Measurements from ENCODE around the gene ZHX3. TPM values are rescaled to one million over a fixed set of nuclear protein-coding genes. Genes with fewer than 3 reads are reported as not detected.

The ZHX3 gene
- total RNA-seq, 1 donor from 2014 or later, result 26.8 TPM

DNA sequence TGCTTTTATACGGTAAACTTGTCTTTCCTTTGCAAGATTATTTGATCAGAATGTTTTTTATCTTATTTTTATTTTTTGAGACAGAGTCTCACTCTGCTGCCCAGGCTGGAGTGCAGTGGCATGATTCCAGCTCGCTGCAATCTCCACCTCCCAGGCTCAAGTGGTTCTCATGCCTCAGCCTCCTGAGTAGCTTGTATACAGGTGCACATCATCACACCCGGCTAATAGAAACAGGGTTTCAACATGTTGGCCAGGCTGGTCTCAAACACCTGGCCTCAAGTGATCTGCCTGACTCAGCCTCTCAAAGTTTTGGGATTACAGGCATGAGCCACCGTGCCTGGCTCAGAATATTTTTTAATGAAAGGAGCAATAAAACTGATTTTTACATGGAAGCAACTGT is 14.2 kb upstream of the ZHX3 start:
- H3K27ac ChIP-seq, result no peak overlapping the region
- no peaks in the 10 kb centered on the region for H3K9me3 ChIP-seq
- no peaks in the 10 kb centered on the region for H3K36me3 ChIP-seq
- no peaks in the 10 kb centered on the region for H3K27me3 ChIP-seq
- no peak overlapping the region for H3K4me3 ChIP-seq
- DNase-seq (ENCODE audit: extremely low spot score in 2 of 2), result no peak
- intact Hi-C loops (cut with DNase I), result loop anchor here (10.0 kb wide), 1 partner anchor 347 kb away; no protein-coding TSS in a partner anchor
- peaks cover 15% of the 10 kb centered on the region for H3K4me1 ChIP-seq
- TF ChIP-seq POLR2AphosphoS5 (IDR thresholded peaks at IDR 0.05; ENCODE audit: insufficient read depth in 1 of 2, low read depth in 1 of 2), result no peak
- TF ChIP-seq POLR2A (IDR thresholded peaks at IDR 0.05), result no peak
- TF ChIP-seq, protein P1, sequence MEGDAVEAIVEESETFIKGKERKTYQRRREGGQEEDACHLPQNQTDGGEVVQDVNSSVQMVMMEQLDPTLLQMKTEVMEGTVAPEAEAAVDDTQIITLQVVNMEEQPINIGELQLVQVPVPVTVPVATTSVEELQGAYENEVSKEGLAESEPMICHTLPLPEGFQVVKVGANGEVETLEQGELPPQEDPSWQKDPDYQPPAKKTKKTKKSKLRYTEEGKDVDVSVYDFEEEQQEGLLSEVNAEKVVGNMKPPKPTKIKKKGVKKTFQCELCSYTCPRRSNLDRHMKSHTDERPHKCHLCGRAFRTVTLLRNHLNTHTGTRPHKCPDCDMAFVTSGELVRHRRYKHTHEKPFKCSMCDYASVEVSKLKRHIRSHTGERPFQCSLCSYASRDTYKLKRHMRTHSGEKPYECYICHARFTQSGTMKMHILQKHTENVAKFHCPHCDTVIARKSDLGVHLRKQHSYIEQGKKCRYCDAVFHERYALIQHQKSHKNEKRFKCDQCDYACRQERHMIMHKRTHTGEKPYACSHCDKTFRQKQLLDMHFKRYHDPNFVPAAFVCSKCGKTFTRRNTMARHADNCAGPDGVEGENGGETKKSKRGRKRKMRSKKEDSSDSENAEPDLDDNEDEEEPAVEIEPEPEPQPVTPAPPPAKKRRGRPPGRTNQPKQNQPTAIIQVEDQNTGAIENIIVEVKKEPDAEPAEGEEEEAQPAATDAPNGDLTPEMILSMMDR (IDR thresholded peaks at IDR 0.05), result no peak

GRCh38 chr20:41330941-41331340 is 13.4 kb upstream of the ZHX3 start:
- Histone ChIP-seq H3K36me3 (no peaks in the 10 kb centered on the region), H3K27ac (no peak overlapping the region), H3K27me3 (no peaks in the 10 kb centered on the region), H3K9me3 (no peaks in the 10 kb centered on the region), H3K4me3 (no peak overlapping the region), H3K4me1 (peaks cover 15% of the 10 kb centered on the region)
- intact Hi-C loops (cut with DNase I), result loop anchor here (10.0 kb wide), 1 partner anchor 346 kb away; no protein-coding TSS in a partner anchor
- TF ChIP-seq, protein P1 (IDR thresholded peaks at IDR 0.05), result no peak
- no peak for TF ChIP-seq POLR2A (IDR thresholded peaks at IDR 0.05)
- TF ChIP-seq POLR2AphosphoS5 (IDR thresholded peaks at IDR 0.05; ENCODE audit: insufficient read depth in 1 of 2, low read depth in 1 of 2), result no peak
- no peak for DNase-seq (ENCODE audit: extremely low spot score in 2 of 2)

GRCh38 chr20:41330343-41330720 is 12.8 kb upstream of the ZHX3 start:
- H3K27me3 ChIP-seq, result no peaks in the 10 kb centered on the region
- H3K4me1 ChIP-seq, result peaks cover 15% of the 10 kb centered on the region
- no peak overlapping the region for H3K4me3 ChIP-seq
- H3K36me3 ChIP-seq, result no peaks in the 10 kb centered on the region
- no peak for TF ChIP-seq POLR2AphosphoS5 (IDR thresholded peaks at IDR 0.05; ENCODE audit: insufficient read depth in 1 of 2, low read depth in 1 of 2)
- TF ChIP-seq, protein P1 (IDR thresholded peaks at IDR 0.05), result no peak
- no peak for TF ChIP-seq POLR2A (IDR thresholded peaks at IDR 0.05)
- peak overlapping the region; percentile 77 for H3K27ac ChIP-seq
- no peak for DNase-seq (ENCODE audit: extremely low spot score in 2 of 2)
- H3K9me3 ChIP-seq, result no peaks in the 10 kb centered on the region
- intact Hi-C loops (cut with DNase I), result loop anchor here (10.0 kb wide), 1 partner anchor 346 kb away; no protein-coding TSS in a partner anchor

DNA sequence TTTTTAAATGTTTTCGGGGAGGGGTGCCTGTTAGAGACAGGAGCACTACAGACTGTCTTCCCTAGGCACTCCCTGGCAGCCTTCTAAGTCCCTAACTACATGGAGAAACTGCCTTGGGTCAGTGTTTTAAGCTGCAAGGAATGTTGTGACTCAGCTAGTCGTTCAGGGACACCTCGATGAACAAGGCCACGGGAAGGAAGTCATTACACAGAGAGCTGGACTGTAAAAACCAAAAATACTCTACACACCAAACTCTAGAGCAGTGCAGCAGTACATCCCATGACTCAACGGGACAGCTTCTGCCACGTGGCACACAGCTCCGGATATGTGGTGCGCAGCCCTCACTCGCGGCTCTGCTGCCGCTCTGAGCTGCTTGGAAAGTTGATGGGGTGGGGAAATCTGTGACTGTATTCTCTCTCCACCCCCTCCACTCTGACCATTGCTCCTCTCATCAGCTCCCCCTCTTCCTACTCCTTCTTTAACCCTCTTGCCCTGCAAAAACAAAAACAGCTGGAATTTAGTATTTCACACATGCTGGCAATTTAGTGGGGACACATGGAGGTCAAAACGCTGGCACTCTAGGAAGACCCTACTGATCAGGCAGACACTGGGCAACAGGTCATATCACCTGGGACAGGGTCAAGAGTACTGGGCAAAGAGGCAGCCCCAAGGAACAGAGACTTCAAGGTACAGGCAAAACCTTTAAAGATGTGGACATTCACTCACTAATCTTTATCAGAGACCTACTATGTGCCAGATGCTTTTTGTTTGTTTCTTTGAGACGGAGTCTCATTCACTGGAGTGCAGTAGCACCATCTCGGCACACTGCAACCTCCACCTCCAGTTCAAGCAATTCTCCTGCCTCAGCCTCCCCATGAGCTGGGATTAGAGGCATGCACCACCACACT is 12.2 kb upstream of the ZHX3 start:
- TF ChIP-seq POLR2A (IDR thresholded peaks at IDR 0.05) (peak in 1 of 2 donors; percentile 3), POLR2AphosphoS5 (IDR thresholded peaks at IDR 0.05; ENCODE audit: insufficient read depth in 1 of 2, low read depth in 1 of 2) (peak; percentile 91 to 98)
- TF ChIP-seq, protein P1 (IDR thresholded peaks at IDR 0.05), result no peak
- H3K4me3 ChIP-seq, result no peak overlapping the region
- intact Hi-C loops (cut with DNase I), result loop anchor here (10.0 kb wide), 1 partner anchor 345 kb away; no protein-coding TSS in a partner anchor

DNA sequence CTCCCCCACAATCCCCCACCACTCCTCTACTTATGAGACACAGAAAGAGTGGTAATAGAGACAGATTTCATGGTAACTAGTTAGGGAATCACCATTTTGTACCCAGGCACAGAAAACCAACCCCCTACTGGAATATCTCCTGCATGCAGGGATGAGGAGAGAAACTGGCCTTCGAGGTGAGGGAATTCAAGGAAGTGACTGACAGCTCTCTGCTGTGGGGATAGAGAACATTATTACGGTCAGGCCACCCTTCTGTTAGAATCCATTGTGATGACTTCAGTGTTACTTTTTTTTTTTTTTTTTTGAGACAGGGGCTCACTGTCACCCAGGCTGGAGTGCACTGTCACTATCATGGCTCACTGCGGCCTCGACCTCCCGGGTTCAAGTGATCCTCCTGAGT is 9.6 kb upstream of the ZHX3 start:
- H3K4me3 ChIP-seq, result no peak overlapping the region
- peaks cover 15% of the 10 kb centered on the region for H3K4me1 ChIP-seq
- no peak overlapping the region for H3K27ac ChIP-seq
- TF ChIP-seq, protein P1 (IDR thresholded peaks at IDR 0.05), result no peak
- TF ChIP-seq POLR2AphosphoS5 (IDR thresholded peaks at IDR 0.05; ENCODE audit: insufficient read depth in 1 of 2, low read depth in 1 of 2), result no peak
- no peak for TF ChIP-seq POLR2A (IDR thresholded peaks at IDR 0.05)
- H3K27me3 ChIP-seq, result no peaks in the 10 kb centered on the region
- no peak for DNase-seq (ENCODE audit: extremely low spot score in 2 of 2)
- no peaks in the 10 kb centered on the region for H3K9me3 ChIP-seq
- intact Hi-C loops (cut with DNase I), result no loop called here
- no peaks in the 10 kb centered on the region for H3K36me3 ChIP-seq

More for the DNA sequence above, 12.2 kb upstream of the ZHX3 start:
- peak overlapping the region; percentile 77 for H3K27ac ChIP-seq
- H3K4me1 ChIP-seq, result peaks cover 15% of the 10 kb centered on the region
- DNase-seq (ENCODE audit: extremely low spot score in 2 of 2), result peak in 1 of 2 donors; percentile 97
- no peaks in the 10 kb centered on the region for H3K9me3 ChIP-seq
- H3K36me3 ChIP-seq, result no peaks in the 10 kb centered on the region
- no peaks in the 10 kb centered on the region for H3K27me3 ChIP-seq
